Mucosa of gallbladder (tissue), 1 donor: ENCODE measurements around the gene ESPNL. TPM values are rescaled to one million over a fixed set of nuclear protein-coding genes. Genes with fewer than 3 reads are reported as not detected.
"Not testable (repeated sequence)": the region's sequence is repeated elsewhere in the genome, so short reads cannot be mapped to it uniquely, and the experiment has no call there.

Source experiments
- DNase-seq: peaks from one replicate; pipeline ENCODE4 v3.0.0-alpha.2; 2020; ENCODE audit warnings: low spot score
- total RNA-seq: library from RNA; stranded (reverse); gene quantifications from one replicate; pipeline ENCODE4 v1.2.1, GENCODE V29; 2021
- donor health status: DM: no; HTN: no; CAD: no.

ESPNL gene
- total RNA-seq, 1 donor from 2014 or later = 0.49 TPM

DNA sequence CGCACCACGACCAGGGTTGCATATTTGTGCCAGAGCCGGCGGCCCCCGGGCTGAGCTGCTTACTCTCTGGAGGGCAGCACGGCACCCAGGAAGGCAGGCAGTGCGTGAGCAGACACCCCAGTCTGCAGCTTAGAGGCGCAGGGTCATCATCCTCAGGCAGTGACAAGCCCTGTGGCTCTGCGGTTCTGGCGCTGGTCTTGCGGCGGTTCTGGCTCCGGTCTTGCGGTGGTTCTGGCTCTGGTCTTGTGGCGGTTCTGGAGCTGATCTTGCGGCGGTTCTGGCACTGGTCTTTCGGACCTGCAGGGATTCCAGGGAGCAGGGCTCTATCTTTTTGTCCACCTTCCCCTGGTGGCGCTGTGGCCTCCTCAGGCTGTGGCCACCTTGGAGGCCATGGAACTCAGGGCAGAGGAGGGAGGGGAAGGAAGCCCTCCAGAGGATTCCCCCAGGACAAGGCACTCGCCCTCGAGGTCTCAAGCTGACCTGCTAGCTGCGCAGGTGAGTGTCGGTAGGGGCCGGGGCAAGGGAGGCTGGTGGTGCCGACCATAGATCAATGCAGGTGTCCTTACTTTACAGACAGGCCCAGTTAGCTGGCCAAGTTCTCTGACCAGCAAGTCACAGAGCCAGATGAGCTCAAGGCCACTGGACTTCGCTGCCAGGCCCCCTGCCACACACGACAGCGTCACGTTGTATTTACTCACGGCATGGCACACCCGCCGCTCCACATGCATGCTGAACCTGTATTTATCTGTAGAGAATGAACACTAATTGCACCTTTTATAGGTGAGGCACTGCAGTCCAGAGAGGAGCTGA is 14.9 kb downstream of the ESPNL start:
- DNase-seq = no peak

DNA sequence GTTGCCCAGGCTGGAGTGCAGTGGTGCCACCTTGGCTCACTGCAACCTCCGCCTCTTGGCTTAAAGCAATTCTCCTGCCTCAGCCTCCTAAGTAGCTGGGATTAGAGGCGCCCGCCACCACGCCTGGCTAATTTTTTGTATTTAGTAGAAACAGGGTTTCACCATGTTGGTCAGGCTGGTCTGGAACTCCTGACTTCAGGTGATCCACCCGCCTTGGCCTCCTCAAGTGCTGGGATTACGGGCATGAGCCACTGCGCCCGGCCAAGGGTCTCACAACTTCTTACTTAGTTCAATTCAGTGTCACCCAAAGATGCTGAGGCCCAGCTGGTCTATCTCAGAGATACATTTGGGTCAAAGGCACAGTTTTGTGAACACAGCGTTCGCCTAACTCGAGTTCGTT is 15.6 kb downstream of the ESPNL start:
- not testable (repeated sequence) for DNase-seq

DNA sequence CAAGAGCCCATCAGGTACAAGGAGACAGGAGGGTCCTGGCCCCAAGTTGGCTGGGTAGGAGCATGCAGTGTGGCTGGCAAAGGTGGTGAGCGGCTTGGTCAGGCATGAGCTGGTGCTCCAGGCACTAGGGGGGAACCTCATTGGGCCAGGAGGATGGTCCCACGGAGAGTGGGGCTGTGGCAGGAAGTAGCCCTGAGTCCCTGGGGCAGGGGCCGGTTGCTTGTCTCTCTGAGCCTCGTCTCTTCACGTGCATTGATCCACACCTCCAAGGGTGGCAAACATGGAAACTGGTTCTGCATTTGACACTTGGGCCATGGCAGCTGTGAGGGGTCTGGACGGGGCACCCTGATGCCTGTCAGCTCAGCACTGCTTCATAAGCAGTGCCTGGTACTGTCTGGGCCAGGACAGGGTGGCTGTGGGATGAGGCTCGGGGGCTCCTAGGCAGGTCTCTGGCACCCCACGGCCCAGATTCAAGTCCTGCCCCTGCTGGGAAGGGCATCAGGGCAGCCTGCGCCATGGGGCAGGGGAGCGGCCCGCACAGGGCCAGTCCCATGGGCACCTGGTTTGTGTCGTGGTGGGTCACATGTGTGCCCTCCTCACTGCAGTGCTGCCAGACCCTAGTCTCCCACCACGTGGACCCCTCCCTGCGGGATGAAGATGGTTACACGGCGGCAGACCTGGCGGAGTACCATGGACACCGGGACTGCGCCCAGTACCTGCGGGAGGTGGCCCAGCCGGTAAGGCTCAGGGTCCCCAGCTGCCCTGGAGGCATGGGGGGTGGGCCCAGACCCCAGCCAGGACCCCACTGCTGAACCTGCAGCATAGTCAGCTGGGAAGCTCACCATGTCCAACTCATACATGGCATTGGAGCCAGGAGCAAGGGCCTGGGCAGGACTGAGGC is 16.4 kb downstream of the ESPNL start:
- DNase-seq = no peak

DNA sequence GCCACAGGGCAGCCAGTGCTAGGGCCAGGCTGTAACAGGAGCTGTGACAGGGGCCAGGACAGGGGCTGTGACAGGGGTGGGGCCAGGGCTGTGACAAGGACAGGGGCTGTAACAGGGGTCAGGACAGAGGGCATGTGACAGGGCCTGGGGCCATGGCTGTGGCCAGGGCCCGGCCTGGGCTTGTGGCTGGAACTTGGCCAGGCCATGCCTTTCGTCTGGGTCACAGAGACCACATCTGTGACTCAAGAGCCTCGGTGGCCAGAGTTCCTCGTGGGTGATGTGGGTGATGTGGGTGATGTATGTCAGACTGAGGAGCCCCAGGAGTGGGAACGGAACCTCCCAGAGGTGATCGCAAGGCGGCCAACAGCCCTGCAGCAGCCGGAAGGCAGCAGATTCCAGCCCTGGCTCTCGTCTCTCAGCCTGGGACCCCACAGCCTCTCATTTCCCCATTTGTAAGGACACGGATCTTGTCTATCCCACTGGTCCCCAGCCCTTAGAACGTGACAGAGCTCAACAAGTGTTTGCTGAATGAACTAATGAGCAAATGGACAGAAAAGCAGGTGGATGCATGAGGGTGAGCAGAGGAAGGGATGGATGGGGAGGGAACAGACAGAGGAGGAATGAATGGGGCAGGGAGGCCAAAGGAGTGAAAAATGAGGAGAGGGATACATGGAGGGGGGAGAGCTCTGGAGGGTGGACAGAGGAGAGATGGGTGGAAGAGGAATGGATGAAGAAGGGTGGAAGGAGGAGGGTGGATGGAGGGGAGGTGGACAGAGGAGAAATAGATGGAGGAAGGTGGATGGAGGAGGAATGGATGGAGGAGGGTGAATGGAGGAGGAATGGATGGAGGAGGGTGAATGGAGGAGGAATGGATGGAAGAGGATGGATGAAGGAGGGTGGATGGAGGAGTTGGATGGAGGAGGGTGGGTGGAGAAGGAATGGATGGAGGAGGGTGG is 17.3 kb downstream of the ESPNL start:
- DNase-seq = no peak

DNA sequence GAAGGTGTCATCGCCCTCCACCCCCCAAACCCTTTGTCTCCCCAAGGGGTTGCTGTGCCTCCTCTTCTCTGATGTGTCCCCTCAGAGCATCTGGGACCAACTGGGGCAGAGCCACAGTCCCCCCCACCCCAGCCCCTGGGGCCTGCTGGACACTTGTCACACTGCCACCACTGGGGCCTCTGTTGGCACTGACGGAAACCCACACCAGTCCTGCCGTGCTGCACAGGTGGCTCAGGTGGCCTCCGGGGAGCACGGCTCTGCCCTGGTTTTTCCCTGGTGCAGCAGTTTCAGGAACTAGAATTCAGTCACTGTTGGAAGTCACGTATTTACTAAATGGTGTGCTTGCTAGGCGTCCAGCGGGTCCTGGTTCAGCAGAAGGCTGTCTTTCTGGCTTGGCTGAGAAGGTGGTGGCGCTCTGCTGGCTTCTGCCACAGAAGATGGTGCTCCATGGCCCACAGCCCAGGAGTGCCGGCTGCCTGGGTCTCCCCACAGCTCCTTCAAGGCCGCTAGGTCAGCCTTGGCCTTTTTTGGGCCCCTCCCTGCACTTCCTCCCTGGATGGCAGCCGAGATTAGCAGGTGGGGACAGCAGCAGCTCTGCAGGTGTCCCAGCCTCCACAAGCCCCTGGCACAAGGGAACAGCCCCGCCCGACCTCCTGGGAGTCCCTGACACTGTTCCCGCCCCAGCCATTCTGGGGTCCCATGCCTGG is 19.8 kb downstream of the ESPNL start:
- DNase-seq = no peak

DNA sequence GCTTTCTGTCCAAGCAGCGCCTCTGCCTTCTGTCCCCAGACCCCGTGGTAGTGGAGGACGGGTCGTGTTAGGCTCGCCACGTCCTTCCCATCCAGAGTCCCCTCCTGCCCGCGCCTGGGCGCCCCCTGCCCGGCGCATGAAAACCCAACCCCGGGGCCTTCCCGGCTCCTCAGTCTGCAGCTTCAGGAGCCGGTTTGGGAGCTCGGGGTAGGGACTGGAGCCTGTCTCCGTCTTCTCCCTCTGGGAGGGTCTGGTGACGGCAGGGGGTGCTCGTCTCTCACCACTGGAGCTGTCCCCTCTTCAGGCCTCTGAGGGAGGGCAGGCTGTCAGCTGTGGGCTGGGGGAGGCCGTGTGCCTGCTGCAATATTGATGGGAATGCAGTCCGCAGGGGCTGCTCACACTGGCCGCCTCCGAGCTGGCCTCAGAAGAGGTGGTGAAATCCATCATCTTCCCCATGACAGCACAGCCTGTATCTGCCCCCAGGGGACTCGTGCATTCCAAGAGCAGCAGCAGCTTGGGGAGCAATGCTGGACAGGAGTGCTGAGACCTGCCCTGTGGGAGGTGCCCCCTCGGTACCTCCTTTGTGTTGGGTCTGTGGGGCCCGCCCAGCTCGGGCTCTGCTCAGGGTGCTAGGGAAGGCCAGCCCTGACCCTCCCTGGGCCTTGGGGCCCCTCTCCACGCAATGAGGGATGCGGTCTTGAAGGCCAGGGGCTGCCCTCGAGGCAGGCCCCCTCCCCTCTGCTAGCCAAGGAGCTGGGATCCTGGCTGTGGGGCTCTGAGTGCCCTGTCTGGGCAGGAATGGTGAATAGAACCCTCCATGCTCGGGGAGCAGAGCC is 20.5 kb downstream of the ESPNL start:
- no peak for DNase-seq

DNA sequence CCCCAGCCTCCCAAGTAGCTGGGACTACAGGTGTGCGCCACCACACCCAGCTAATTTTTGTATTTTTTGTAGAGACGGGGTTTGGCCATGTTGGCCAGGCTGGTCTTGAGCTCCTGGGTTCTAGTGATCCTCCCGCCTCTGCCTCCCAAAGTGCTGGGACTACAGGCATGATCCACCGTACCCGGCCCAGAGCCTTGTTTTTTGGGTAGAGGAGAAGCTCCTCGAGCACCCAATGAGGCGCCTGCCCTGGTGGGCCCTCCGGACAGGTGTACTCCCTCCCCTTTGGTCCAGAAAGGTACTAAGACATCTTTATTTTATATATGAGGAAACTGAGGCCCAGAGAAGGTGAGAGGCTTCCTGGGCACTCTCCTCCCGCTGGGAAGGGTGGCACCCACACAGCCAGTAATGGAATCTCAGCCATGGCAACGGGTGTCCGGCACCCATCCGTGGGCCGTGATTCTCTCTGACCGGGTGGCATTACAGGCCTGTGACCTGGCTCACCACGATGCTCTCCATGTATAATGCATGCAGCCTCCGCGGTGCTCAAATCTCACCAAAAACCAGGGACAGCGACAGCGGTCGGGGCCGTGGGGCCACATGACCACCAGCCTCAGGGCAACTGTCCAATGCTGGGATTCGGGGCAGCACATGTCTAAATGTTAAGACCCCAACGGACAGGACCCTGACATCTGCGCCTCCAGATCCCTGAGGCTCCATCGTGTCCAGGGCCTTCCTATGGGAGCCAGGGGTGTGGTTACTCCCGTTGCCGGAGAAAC is 21.6 kb downstream of the ESPNL start:
- no peak for DNase-seq

DNA sequence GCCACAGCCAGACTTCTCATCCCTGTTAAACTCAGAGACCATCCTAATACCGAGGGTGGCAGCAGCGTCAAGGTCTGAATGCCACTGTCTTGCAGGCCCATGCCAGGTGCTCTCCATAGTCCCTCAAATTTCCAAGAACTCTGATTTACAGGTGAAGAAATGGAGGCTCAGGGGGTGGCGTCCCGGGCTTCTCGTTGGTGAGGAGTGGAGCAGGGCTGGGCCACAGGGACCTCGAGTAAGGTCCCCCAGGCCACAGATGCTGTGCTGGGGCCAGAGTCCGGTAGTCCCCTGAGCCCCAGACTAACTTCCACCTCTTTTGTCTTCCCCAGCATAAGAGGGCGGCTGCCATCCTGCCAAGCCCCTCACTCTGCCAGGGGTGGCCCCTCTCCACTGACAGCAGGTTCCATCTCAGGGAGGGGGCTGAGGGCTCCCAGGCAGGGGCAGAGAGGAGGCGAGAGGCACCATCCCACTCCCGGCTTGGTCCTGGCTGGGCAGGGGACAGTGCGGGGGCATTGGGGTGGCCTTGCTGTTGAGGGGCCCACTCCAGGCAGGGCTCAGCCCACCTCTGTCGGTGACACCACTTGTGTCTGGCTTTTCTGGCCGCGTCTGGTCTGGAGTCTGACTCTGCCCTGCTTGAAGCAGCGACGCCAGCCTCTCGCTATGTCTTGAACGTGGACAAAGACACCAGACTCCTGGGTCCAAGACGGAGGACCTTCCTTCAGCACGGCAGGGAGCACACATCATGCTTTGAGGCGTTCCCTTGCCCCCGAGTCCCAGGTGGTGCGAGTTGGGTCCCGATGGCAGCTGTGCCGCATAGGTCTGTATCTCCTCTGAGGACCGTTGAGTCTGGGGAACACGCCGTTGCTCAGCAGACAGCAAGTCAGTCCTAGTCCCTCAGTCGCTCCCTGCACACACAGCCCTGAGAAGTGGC is 22.4 kb downstream of the ESPNL start:
- DNase-seq = no peak

DNA sequence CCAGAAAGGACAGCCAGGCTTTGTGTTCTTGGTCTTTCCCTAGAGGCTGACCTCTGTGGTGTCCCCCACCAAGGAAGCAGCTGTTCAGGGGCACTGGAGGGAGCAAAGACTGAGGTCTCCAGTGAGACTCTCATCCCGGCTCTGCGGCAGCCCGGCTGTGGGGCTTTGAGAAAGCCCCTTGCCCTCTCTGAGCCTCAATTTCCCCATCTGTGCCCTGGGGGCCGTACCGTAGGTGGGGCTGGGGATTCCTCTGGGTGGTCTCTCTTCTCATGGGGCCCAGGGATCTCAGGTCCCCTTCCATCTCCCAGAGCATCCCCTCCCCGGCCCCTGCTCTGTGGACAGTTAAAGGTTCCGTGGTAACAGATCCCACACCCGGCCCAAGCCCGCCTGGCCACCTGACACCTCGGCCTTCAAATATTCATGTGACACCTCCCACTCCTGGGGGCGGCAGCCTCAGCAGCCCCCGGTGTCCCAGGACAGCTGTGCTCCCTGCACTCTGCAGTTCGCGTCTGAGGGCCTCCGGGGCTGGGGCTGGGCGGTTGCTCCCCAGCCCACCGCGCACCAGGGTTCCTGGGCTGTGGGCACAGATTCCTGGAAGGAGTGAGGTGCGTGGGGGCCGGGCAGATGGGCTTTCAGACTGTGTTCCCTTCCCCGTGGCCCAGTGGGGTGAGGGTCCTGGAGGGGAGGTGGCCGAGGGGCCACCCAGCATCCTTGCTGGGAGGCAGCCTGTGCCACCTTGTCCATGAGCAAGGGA is 23.3 kb downstream of the ESPNL start:
- no peak for DNase-seq

DNA sequence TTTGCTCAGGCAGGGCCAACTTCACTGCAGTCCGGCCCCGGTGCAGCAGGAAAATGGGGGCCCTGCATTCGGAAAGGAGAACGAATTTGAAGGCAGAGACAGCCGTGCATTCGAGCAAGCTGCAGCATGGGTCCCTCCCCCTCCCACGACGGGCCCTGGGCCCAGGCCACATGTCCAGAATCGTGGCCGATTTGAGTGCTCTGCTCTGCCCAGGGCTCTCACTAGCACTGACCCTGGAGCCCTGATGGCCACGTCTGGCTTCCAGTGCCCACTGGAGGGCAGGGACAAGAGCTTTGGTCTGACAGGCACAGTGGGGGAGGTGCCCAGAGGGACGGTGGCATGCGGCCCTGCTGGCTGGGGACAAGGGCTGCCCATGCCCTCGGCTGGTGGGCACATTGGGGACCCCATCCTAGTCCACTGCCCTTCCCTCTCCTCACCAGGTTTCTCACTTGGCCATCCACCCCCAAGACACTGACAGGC is 23.9 kb downstream of the ESPNL start:
- no peak for DNase-seq

DNA sequence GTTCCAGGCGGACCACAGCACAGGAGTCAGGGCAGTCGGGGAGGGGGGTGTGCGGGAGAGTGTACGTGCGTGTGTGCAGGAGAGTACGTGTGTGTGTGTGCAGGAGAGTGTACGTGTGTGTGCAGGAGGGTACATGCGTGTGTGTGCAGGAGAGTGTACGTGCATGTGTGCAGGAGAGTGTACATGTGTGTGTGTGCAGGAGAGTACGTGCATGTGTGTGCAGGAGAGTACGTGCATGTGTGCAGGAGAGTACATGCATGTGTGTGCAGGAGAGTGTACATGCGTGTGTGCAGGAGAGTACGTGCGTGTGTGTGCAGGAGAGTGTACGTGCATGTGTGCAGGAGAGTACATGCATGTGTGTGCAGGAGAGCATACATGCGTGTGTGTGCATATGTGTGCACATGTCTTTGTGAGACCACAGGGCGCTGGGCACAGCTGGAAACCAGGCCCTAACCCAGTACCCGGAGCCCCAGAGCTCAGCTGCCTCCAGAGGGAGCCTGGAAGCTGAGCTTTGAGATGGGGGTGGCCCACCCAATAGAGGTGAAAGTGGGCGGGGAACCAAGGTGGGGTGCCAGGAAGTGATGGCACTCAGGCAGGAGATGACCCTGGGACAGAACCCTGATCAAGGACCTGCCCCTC is 24.5 kb downstream of the ESPNL start:
- DNase-seq = no peak

DNA sequence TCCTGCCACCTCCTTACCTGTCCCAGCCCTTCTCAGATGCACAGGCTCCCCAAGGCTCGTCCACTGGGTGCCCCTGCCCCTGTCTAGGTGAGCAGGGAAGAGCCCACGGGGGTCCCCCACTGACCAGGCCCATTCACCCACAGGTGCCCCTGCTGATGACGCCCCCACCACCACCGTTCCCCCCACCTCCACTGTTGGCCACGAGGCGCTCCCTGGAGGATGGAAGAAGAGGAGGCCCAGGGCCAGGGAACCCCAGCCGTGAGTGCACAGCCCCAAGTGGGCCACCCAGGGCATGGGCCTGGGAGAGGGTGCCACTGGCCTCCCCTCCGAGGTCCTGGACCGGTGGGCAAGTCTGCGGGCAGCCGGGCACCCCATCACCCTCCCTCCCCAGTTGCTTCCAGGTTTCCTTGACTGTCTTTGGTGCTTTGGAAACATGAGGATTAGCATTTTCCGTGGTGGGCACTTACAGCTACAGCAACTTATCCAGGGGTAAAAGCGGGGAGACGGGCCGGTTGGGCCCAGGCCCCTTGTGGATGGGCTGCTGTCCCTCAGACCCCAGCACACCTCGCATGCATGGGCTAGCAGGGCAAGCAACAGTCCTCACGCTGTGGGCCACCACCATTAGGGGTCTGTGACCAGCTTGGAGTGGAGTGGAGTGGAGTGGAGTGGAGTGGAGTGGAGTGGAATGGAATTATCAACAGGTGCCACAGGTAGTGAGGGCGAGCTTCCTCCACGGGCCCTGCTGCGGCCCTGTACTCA is 25.2 kb downstream of the ESPNL start:
- DNase-seq = no peak

DNA sequence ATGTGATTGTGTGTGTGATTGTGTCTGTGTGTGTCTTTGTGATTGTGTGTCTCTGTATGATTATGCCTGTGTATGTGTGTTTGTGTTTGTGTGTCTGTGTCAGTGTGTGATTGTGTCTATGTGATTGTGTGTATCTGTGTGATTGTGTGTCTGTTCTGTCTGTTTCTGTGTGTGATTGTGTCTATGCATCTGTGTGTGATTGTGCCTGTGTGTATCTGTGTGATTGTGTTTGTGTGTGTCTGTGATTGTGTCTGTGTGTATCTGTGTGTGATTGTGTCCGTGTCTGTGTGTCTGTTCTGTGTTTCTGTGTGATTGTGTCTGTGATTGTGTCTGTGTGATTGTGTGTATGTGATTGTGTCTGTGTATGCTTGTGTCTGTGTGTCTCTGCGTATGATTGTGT is 26.2 kb downstream of the ESPNL start:
- no peak for DNase-seq

DNA sequence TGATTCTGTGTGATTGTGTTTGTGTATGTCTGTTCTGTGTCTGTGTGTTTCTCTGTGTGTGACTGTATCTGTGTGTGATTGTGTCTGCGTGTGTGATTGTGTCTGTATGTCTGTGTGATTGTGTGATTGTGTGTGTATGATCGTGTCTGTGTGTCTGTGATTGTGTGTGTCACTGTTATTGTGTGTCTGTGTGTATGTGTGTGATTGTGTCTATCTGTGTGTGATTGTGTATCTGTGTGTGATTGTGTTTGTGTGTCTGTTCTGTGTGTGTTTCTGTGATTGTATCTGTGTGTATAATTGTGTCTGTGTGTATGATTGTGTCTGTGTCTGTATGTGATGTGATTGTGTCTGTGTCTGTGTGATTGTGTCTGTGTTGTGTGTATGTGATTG is 26.6 kb downstream of the ESPNL start:
- DNase-seq = no peak

DNA sequence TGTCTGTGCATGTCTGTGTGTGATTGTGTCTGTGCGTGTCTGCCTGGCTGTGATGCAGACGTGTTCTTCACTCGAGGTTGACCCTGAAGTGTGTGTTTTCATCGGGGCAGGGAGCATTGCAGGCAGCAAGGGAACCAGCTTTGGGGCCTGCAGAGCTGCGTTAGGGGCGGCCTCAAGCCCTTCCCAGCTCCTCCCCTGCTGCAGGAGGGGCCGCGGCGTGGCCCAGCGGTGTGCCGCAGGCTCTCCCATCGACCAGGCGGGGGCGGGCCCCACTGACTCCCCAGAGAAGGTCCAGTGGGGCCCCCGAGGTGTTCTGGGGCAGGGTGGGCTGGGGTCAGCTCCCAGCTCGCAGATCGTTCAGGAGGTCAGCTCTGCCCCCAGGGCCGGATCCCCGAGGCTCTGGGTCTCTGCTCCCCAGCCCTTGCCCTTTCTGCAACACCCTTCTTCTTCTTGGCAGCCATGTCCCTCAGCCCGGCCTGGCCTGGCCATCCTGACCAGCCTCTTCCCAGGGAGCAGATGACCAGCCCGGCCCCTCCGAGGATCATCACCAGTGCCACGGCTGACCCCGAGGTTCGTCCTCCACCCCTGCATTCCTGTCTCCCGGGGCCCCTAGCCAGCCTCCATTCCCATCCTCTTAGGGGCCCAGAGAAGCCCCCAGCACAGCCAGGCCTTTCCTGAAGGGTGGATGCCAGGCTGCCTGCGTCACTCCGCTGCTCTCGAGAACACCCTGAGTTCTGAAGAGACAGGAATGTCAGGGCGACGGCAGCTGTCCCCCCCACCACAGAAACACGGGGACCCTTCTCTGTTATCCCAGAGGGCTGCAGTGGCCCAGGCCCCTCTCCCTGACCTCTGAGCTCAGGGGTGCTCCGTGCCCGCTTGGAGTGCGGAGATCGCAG is 27.3 kb downstream of the ESPNL start:
- DNase-seq = no peak
